Hematopoietic multipotent progenitor cell treated with erythropoietin and hydrocortisone succinate and interleukin-3 and kit ligand, for 17 days (in vitro differentiated cells): ENCODE data around the gene TFAP2E.

ENCODE experiments used
- DNase-seq: peaks from one replicate; pipeline ENCODE4 v3.0.0-alpha.2; 2015; ENCODE audit warnings: low spot score

TFAP2E gene

GRCh38 chr1:35573198-35574124, at the start of gene TFAP2E:
TFAP2E (plus strand) TSS chr1:35573314; CDS start chr1:35573578, 264 bp downstream.
- no peak for DNase-seq

DNA sequence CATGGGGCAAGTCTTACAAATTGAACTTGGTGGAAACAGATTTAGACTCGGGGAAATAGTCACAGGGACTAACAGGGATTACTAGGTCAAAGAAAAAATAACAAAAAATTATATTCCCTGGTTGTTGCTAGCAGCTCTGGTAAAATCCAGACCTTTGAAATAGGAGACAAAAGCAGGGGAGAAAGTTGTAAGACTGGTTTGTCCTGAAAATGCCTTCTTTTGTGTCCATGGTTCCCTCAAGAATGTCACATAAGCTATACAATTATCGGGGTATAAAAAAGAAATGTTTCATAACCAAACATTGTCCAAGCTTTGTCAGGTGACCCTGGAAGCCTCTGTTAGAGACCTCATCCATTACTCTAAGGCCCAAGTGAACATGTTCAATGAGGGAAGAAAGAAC, 49.0 kb upstream of the TFAP2E start:
- no peak for DNase-seq

DNA sequence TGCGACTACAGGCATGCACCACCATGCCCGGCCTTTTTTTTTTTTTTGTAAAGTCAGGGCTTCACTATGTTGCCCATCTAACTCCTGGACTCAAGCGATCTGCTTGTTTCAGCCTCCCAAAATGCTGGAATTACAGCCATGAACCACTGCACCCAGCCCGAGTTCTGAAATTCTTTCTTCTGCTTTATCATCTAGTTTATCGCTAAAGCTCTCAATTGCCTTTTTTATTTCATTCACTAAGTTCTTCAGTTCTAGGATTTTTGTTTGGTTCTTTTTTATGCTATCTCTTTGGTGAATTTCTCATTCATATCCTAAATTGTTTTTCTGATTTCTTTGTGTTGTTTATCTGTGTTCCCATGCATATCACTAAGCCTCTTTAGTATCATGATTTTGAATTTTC, 42.9 kb upstream of the TFAP2E start:
- no peak for DNase-seq

DNA sequence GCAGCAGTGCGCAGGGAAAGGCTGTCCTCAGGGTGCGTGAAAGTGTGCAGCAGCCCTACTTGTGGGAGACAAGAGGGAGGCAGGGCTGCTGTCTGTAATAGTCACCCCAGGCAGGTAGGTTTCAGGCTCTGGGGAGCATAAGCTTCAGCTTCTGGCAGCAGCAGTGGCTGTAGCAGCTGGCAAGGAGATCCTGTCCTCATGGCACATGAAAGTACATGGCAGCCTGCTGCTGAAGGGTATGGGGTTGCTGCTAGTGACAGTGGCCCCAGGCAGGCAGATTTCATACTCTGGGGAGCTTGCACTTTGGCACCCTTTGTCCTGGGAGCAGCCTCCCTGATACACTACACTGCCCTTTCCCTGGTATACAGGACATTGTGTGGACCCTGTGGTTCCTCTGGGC, 42.2 kb upstream of the TFAP2E start:
- DNase-seq = no peak

- DNase-seq = no peak
These were observed 41.7 kb upstream of the TFAP2E start for GRCh38 chr1:35531368-35531767.

DNA sequence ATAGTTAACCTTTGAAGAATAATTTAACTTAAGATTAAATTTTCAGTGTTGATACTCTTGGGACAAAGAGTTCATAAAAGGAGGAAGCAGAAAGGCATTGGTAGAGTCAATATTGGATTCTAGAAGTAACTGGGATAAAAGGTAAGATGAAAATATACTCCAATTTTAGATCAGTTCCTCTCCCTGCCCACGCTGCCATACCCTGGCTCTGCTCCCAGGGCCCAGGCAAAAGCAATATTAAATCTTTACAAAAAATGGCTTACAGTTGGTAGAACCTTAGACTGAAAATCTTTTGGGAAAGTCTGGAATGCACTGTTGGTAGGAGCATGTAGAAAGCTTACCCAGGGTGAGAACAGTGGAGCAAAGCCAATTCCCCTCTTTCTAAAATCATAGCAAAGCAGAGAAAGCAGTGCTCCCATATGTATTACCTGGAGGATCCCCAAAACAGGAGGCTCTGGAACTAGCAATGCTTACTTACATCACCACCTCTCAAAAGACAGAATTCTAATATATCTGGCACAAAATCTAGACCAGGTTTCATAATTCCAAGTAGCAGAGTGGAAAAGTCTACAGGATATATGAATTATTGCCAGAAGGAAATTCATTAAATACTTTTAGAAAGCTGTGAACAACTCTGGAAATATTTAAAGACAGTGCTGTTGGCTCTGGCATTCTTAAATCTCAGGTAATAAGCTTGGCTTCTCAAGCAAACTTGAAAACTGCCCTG, 40.5 kb upstream of the TFAP2E start:
- no peak for DNase-seq

- peak; percentile 34 for DNase-seq
These were observed 39.5 kb upstream of the TFAP2E start for GRCh38 chr1:35533586-35533985.

DNA sequence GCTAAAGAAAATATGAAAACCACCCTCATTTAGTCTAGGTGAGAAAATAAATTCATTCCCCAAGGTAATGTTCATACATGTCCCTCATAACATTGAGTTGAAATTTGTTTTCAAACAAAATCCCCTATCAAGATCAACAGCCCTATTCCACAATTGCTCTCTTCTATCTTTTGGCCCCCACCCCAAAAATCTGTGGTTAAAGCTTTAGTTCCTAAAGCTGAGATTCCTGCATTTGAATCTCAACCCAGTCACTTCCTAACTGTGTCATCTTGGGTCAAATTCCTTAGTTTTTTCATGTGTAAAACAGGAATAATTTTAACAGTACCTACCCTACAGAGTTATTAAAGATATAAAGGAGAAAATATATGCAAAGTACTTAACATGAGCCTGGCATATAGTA, 37.9 kb upstream of the TFAP2E start:
- DNase-seq = no peak

DNA sequence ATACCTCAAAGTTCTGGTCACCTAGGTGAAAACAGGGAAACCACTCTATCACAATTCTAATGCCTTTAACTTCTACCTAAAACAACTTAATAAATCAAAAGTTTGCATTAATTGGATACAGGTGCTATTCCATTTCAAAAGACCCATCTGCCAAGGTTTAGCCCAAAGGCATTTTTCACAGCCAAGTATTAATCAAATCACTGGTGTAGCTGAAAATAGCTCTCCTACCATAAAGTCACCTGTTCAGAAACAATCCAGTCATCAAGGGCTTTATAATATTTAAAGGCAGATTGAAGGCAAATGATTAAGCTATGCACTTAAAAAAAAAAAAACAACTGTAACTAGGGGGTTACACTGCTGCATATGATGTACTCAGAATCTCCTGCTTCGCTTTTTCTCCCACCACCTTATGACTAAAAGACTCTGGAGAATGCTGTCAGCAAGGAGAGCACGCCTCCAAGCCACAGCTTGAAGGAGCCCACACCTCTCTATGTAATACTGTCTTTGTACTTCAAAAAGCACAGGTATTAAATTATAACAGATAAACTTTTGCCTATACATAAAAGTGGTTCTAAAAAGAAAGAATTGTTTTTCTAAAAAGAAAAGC, 36.5 kb upstream of the TFAP2E start:
- DNase-seq = no peak

DNA sequence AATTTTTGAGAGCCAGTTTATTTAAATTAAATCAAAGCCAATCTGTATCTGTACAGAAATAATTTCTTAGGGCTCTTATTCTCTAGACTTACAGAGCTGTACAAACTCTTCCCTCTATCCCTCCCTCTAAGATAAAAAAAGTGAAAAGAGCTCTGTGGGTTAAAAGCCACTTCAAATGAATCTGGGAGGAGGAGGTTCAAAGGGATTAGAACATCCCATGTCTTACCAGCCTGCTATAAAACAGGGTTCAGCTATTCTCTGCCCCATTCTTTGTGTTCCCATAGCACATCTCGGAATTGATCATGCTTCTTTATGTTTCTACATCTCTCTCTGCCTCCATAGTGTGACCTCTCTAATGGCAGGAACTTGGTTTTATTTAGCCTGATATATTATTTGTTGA, 35.3 kb upstream of the TFAP2E start:
- DNase-seq = no peak

- DNase-seq = no peak
These were observed 33.9 kb upstream of the TFAP2E start for GRCh38 chr1:35539073-35539823.

DNA sequence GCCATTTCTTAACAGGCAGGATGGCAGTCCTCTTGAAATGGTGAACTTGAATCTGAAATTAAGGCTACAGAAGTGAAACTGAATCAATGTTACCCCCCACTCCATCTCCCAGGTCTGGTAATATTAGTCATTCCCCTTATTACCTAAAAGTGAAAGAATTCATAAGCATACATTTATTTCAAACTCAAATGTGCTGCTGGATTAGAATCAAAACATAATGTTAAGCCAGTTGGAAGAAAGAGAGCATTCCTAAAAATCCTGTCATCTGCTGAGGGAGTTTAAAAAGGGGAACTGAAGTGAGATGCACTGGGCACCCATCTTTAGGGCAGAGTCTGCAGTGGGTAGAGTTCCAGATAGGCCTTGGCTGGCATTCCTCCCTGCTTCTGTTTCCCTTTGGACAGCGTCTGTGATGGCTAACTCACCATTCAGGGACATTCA, 33.3 kb upstream of the TFAP2E start:
- DNase-seq = no peak

DNA sequence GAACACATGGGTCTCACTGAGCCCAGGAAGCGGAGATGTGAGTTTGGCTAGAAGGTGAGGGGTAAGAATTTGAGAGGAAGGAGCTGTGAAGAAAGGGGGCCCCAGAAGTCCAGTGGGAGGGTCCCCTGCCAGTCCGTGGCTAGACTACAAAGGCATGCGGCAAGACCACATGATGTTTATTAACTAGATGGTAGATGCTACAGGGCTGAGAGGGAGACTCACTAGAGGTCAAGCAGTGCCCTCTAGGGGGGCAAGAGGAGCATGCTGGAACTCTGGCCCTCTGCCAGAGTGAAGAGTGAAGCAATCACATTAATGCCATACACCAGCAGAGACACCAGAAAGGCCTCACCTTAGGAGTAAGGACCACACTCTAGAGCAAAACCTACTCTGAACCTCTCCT, 28.1 kb upstream of the TFAP2E start:
- peak; percentile 88 for DNase-seq

DNA sequence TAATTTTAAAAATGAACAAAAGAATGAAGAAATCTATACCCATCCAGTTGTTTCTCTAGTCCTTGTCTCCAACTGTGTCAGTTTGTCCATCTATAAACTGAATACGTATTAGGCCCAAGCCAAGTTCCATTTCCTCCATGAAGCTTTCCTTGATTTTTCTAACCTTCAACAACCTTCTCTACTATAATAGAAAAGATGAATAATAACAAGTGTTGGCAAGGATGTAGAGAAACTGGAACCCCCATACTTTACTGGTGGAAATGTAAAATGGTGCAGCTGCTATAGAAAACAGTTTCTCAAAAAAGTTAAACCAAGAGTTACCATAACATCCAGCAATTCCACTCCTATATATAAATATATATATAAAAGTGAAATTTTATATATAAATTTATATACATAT, 26.5 kb upstream of the TFAP2E start:
- DNase-seq = no peak

- DNase-seq = no peak
These were observed 19.3 kb upstream of the TFAP2E start for GRCh38 chr1:35553851-35554250.

DNA sequence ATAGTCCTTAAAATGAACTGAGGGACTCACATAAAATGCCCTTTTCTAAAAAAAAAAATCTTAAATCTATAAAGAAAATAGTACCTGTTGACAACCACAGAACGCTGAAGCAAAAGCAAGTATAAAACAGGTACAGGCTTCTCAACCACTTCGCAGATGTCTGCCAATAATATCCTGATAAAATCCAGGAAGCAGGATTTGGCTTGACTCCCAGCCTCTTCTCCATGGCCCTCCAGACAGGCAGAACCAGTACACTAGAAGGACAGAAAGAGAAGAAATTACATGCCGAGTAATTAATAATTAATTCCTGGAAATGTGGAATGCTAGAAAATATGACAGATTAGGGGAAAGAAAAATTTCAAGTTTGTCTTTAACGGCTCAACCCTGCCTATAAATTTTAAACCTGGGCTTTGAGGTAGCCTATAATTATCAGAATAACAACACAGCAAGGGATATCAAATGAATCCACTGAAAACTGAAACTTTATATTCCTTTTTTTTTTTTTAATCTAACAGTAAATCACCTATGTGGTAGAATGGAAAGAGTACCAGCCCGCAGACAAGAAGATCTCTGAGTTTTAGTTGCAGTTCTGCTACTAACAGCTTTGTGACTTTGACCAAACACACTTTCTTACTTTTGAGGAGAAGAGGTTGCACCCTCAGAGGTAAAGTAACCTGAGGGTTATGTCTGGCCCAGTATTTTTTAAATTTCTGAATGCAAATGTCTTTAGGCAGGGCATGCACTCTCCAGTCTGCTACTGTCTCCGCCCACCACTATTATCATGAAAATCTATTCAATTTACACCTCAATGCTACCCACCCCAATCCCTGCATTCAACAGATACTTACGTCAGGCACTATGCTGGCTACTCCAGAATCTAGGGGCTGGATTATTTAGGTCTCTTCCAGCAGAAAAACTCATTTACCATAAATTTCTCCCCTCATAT, 18.6 kb upstream of the TFAP2E start:
- DNase-seq = no peak

- no peak for DNase-seq
These were observed 17.9 kb upstream of the TFAP2E start for GRCh38 chr1:35555212-35555584.

DNA sequence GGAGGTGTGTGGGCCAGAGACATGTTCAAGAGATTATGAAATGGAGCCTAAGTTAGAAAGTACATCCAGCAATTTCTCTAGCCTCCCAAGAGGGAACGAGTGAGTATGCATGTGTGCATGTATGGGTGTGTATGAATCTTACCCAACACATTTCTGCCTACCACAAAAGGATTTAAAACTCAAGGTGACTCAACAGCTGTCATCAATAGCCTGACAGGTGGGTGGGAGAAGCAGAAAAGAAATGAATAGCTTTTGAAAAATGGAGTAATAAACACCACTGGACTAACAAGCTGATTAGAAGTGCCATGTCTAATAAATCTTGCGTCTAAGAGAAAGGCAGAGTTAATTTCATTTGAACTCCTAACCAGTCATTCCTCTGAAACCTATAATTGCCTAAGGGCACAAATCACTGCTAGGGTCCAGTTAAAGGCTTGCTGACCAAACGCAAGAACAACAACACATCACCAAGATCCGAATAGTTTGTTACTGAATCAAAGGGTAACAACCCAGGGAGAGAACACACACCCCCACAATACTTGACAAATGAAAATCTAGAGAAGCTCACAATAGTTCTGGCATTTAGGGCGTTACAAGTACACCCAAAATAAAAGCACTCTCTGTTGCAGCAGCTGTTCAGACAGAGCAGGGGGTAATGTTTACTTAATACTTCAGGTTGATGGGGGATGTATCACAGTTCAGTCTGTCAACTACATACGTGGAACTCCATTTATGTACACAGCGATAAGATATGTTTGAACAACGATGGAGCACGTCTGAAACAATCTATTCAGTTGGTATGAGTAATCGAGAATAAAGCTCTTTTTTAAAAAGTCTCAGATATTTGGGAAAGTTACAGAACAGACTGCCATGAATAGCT, 17.3 kb upstream of the TFAP2E start:
- DNase-seq = no peak

DNA sequence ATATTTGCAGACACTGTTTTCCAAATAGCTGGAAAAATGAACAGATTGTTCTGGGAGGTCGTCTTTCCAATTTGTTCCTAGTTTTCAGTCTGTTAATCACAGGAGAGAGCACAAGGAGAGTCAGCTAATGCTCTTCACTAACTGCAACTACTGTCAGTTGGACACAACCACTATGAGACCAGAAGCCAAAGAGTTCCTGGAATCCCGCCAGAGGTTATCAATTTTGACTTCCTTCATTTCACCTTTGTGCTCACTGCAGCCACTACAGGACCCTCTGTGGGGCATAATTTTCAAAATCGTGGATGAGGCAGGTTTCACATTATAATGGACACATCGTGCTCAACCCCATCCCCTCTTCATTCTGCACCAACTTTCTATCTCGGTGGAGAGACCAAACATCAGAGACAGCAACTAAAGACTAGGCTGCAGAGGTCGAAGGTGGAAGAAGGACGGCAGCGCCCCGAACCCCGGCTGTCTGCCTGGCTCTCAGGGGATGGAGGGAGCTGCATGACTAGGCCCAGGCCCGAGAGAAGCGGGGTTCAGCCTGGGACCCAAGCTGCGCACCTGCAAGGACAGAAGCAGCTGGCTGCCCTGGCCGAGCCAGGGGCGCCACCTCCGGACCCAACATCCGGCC, 16.5 kb upstream of the TFAP2E start:
- DNase-seq = peak; percentile 52
